Natural killer cell (primary cell): ENCODE results near the gene RXRA. TPM values are rescaled to one million over a fixed set of nuclear protein-coding genes. Genes with fewer than 3 reads are reported as not detected.

Source experiments
- ATAC-seq, 3 donors: fragments of 150-1000 bp in 2 of 3; fragments of 200-7000 bp in 1 of 3; cut with Tn5 transposase; 1 replicate in 1 of 3; 2 replicates in 2 of 3; pipeline ENCODE4 v1.10.0; 2021; ENCODE audit warnings: mild to moderate bottlenecking in 2 of 3, moderate library complexity in 2 of 3
- DNase-seq, 2 donors: peaks; one replicate each; pipeline versions ENCODE4 v3.0.0 to v3.0.0-alpha.2; 2013 to 2021; ENCODE audit warnings: mixed read lengths in 1 of 2
- H3K27ac ChIP-seq: one replicate; pipeline ENCODE4 v1.5.1; 2013; ENCODE audit warnings: mild to moderate bottlenecking, low read length
- H3K27me3 ChIP-seq: one replicate; pipeline ENCODE4 v1.6.1; 2013; ENCODE audit warnings: low read length; ENCODE audit not compliant: control insufficient read depth, insufficient read depth
- H3K36me3 ChIP-seq: one replicate; pipeline ENCODE4 v1.6.1; 2013; ENCODE audit warnings: low read length; ENCODE audit not compliant: control insufficient read depth, insufficient read depth
- H3K4me1 ChIP-seq: one replicate; pipeline ENCODE4 v1.6.1; 2013; ENCODE audit warnings: low read length; ENCODE audit not compliant: control insufficient read depth, insufficient read depth
- H3K4me3 ChIP-seq: one replicate; pipeline ENCODE4 v1.5.1; 2013; ENCODE audit warnings: low read length
- H3K9me3 ChIP-seq: one replicate; pipeline ENCODE4 v1.6.1; 2013; ENCODE audit warnings: low read length; ENCODE audit not compliant: control insufficient read depth, insufficient read depth
- H3K27ac Mint-ChIP-seq, 2 donors: one replicate each; pipeline ENCODE4 v1.8.0; 2022; ENCODE audit warnings: mild to moderate bottlenecking in 2 of 2, mixed read lengths in 2 of 2, moderate library complexity in 1 of 2
- H3K27me3 Mint-ChIP-seq, 2 donors: one replicate each; pipeline ENCODE4 v1.8.0; 2022; ENCODE audit warnings: low read depth in 2 of 2, mixed read lengths in 2 of 2
- H3K36me3 Mint-ChIP-seq: one replicate; pipeline ENCODE4 v1.8.0; 2022; ENCODE audit warnings: mixed read lengths
- H3K4me1 Mint-ChIP-seq, 2 donors: one replicate each; pipeline ENCODE4 v1.8.0; 2022; ENCODE audit warnings: mixed read lengths in 2 of 2
- H3K4me3 Mint-ChIP-seq: one replicate; pipeline ENCODE4 v1.8.0; 2022; ENCODE audit warnings: mild to moderate bottlenecking, moderate library complexity, mixed read lengths
- H3K9me3 Mint-ChIP-seq, 2 donors: one replicate each; pipeline ENCODE4 v1.8.0; 2022; ENCODE audit warnings: mixed read lengths in 2 of 2
- CTCF ChIP-seq: fragments of 200-600 bp; IDR thresholded peaks from one replicate; pipeline ENCODE4 v1.8.0; 2022; ENCODE audit warnings: antibody characterized with exemption
- WGBS: methylation state at CpG from one replicate; pipeline ENCODE4 v1.1.7; 2013; ENCODE audit warnings: missing lambda C conversion rate; ENCODE audit not compliant: insufficient coverage; 5-methylcytosine and 5-hydroxymethylcytosine counted together
- intact Hi-C: fragments of 100-400 bp; cut with micrococcal nuclease; formaldehyde crosslinking; loops from one replicate; pipeline ENCODE4 v1.14.2; 2022
- total RNA-seq, 4 donors: library from RNA; stranded (reverse); fragments of 120-200 nt in 1 of 4; gene quantifications; one replicate each; pipeline versions ENCODE4 v1.2.3 to v1.2.4, GENCODE V29; 2013 to 2022

The RXRA gene
- total RNA-seq, 3 donors from 2014 or later (not counting 1 experiment from before 2014, with no cell fraction given) = 30.9 to 64.1 (median 42.2) TPM

- intact Hi-C loops = loop anchor here (10.0 kb wide), 1 partner anchor 70 kb away; the partner anchor contains the start of gene RXRA
- H3K27ac ChIP-seq = no peak overlapping the region
- DNase-seq (no peak), ATAC-seq (no peak)
- H3K36me3 ChIP-seq = no peaks in the 10 kb centered on the region
- peak overlapping the region; percentile 86 to 89 for H3K27ac Mint-ChIP-seq
- H3K4me1 ChIP-seq = peaks cover 91% of the 10 kb centered on the region
- WGBS = 79% methylated on average over 16 of the region's 16 CpGs
- peaks cover 3 to 5% of the 10 kb centered on the region in 2 donors for H3K9me3 Mint-ChIP-seq
- H3K4me3 Mint-ChIP-seq = peak overlapping the region; percentile 91
- H3K27me3 ChIP-seq = no peaks in the 10 kb centered on the region
- H3K9me3 ChIP-seq = peaks cover 9% of the 10 kb centered on the region
- no peaks in the 10 kb centered on the region for H3K27me3 Mint-ChIP-seq
- no peaks in the 10 kb centered on the region for H3K36me3 Mint-ChIP-seq
- TF ChIP-seq CTCF = no peak
- peaks cover 55 to 83% of the 10 kb centered on the region in 2 donors for H3K4me1 Mint-ChIP-seq
- no peak overlapping the region for H3K4me3 ChIP-seq
These were observed 68.8 kb downstream of the RXRA start for GRCh38 chr9:134395002-134395517.

- Mint-ChIP-seq H3K9me3 (peaks cover 3 to 5% of the 10 kb centered on the region in 2 donors), H3K4me3 (peak overlapping the region; percentile 91), H3K27me3 (no peaks in the 10 kb centered on the region), H3K4me1 (peaks cover 49 to 78% of the 10 kb centered on the region in 2 donors), H3K36me3 (no peaks in the 10 kb centered on the region), H3K27ac (peak overlapping the region; percentile 86 to 89)
- no peak for TF ChIP-seq CTCF
- peaks cover 9% of the 10 kb centered on the region for H3K9me3 ChIP-seq
- no peaks in the 10 kb centered on the region for H3K27me3 ChIP-seq
- no peak for ATAC-seq
- no peaks in the 10 kb centered on the region for H3K36me3 ChIP-seq
- peaks cover 84% of the 10 kb centered on the region for H3K4me1 ChIP-seq
- 31% methylated on average over 12 of the region's 12 CpGs for WGBS
- intact Hi-C loops = loop anchor here (10.0 kb wide), 1 partner anchor 71 kb away; the partner anchor contains the start of gene RXRA
- DNase-seq = peak in 1 of 2 donors; percentile 44
- peak overlapping the region; percentile 71 for H3K27ac ChIP-seq
- peak overlapping the region; percentile 37 for H3K4me3 ChIP-seq
These were observed 69.5 kb downstream of the RXRA start for GRCh38 chr9:134395737-134396257.

- Histone ChIP-seq H3K4me1 (peaks cover 79% of the 10 kb centered on the region), H3K9me3 (peaks cover 9% of the 10 kb centered on the region), H3K27me3 (no peaks in the 10 kb centered on the region), H3K27ac (peak overlapping the region; percentile 71), H3K36me3 (no peaks in the 10 kb centered on the region), H3K4me3 (peak overlapping the region; percentile 37)
- Mint-ChIP-seq H3K9me3 (peaks cover 3 to 5% of the 10 kb centered on the region in 2 donors), H3K36me3 (no peaks in the 10 kb centered on the region), H3K27ac (peak overlapping the region; percentile 86 to 89), H3K4me3 (peak overlapping the region; percentile 91), H3K27me3 (no peaks in the 10 kb centered on the region), H3K4me1 (peaks cover 45 to 73% of the 10 kb centered on the region in 2 donors)
- under 1% methylated on average over 17 of the region's 18 CpGs for WGBS
- intact Hi-C loops = loop anchor here (10.0 kb wide), 1 partner anchor 71 kb away; the partner anchor contains the start of gene RXRA
- TF ChIP-seq CTCF = no peak
- ATAC-seq (peak; percentile 11 to 39 (median 20)), DNase-seq (peak in 1 of 2 donors; percentile 70)
These were observed 70.0 kb downstream of the RXRA start for GRCh38 chr9:134396258-134396742.
